GM10847 (cell line): ENCODE measurements around the gene FAM53B.

Experiments
- POLR2A ChIP-seq: IDR thresholded peaks from 2 replicates; pipeline ENCODE4 v1.6.1; 2011; ENCODE audit not compliant: insufficient read length; ENCODE audit errors: extremely low read depth

FAM53B gene

DNA sequence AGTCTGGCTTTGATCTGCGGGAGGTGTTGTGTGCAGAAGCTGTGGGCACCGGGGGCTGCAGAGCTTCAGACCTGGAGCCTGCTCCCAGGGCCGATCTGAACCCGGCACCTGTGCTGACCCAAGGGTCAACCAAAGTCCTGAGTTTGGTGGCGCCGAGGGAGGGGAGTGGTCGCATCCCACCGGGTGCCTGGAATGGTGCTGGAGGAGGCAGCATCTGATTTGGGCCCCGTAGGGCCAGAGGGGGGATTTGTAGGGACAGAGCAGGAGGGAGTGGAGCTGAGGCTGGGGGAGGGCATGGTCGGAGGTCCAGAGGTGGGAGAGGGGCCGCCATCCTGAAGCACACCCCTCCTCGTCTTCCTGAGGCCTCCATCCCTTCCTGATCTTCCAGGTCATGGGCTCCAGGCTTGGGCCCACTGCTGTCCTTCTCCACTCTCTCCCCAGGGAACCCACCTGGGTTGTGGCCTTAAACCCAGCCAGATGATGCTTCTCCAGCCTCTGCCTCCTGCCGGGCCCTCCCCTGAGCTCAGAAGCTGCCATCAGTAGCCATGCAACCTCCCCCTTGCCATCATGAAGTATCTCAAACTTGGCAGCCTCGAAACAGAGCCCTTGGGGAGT, 169.6 kb downstream of the FAM53B start:
- no peak for TF ChIP-seq POLR2A

- TF ChIP-seq POLR2A: no peak
Measured at GRCh38 chr10:124573726-124574455, 170.3 kb downstream of the FAM53B start.

- TF ChIP-seq POLR2A: no peak
Measured at GRCh38 chr10:124572751-124573150, 171.4 kb downstream of the FAM53B start.

DNA sequence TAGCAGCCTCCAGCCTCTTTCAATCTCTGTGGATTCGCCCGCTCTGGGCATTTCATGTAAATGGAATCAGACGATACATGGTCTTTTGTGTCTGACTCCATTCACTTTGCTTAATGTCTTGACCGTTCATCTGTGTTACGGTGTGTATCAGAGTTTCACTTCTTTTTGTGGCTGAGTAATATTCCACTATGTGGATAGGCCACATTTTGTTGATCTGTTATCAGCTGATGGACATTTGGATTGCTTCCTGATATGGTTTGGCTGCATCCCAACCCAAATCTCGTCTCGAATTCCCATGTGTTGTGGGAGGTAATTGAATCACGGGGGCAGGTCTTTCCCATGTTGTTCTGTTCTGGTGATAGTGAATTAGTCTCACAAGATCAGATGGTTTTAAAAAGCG, 173.5 kb downstream of the FAM53B start:
- no peak for TF ChIP-seq POLR2A

DNA sequence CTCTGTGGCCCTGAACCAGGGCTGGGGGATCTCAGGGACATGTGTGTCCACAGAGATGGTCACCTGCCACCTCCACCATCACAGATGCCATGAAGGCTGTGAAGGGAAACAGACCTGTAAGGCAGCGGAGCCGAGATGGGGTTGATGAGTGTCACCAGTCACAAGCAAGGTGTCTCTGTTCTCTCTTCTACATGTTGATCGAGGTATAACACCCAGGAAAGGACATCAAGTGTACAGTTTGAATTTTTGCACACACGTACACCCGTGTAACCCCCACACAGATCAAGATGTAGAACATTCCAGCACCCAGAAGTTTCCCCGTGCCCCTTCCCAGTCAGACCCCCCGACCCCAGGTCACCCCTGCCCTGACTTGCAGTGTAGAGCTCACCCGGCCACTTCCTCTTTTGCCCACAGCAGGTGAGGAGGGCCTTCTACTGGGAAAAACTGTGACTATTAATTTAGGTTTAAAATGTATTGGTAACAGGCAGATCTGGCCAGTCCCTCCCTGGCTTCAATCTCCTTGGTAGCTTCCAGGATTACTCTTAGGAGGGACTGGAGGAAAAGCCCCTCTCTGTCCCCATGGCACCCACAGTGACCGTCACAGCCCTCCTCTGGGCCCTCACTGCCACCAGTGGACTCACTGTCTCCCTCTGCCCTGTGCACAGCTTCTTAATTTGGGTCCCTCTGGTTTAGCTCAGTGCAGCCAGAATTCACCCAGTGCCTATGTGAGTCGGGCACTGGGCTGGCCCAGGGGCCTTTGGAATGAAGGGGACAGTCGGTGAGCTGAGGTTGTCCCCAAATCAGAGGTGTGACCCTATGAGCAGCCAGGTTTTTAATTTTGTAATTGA, 174.3 kb downstream of the FAM53B start:
- no peak for TF ChIP-seq POLR2A
